ENCODE results near the gene SPATA25.
"Not testable (repeated sequence)": the region's sequence is repeated elsewhere in the genome, so short reads cannot be mapped to it uniquely, and the experiment has no call there.

The SPATA25 gene

DNA sequence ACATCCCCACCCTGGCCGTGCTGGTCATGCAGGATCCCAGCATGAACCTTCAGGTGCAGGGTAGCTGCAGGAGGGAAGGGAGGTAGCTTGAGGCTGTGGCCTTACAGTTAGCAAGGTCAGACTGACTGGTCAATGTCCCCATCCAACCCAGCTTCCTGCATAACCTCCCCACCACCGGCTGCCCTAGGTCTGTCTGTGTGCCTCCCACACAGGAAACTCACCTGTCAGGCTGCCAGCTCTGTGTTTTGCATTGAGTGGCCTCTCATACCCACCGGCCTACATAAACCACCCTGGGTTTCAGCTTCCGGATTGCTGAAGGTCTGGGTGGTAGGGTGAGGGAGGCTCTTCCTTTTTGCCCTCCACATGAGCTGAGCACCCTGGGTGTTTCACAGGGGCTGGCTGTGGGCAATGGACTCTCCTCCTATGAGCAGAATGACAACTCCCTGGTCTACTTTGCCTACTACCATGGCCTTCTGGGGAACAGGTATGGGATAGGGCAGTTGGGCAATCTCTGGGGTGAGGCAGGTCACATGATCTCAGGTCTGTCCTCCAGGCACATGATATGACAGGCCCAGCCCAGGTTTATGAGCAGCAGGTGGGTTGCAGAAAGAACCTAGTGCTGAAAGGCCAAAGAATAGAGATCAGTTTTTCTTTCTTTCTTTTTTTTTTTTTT is 5.5 kb upstream of the SPATA25 start:
- DNase-seq, result peak; percentile 51

DNA sequence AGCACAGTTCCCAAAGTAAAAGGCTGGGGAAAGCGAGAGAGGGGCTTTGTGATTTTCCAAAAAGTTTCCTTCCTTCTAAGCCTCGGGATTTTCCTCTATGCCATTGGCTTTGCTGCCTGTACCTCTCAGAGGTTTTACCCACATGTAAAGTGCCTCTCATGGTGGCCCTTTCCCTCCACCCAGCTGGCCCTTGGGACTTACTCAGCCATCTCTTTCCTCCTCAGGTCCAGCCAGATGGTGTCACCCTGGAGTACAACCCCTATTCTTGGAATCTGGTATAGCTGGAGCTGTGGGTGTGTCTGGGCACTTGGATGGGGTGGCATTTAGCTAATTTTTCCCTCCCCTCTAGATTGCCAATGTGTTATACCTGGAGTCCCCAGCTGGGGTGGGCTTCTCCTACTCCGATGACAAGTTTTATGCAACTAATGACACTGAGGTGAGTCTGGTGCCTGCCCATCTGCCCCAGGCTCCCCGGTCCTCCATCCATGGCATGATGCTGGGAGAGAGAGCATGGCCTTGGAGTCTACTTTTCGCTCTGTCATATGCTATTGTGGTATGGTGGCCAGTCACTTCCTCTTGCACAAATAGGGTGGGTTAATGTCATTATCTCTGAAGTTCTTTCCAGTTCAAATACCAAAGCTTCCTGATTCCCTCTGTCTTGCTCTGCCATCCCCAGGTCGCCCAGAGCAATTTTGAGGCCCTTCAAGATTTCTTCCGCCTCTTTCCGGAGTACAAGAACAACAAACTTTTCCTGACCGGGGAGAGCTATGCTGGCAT is 4.8 kb upstream of the SPATA25 start:
- no peak for DNase-seq

- DNase-seq, result peak; percentile 89
These were observed 3.9 kb upstream of the SPATA25 start, which contains the start of the genes CTSA and NEURL2 for GRCh38 chr20:45890985-45891983. Gene CTSA (plus strand): TSS chr20:45891335. CDS start chr20:45891569, 234 bp downstream. Gene NEURL2 (minus strand): TSS chr20:45891208. CDS start chr20:45890991, 217 bp downstream.

DNA sequence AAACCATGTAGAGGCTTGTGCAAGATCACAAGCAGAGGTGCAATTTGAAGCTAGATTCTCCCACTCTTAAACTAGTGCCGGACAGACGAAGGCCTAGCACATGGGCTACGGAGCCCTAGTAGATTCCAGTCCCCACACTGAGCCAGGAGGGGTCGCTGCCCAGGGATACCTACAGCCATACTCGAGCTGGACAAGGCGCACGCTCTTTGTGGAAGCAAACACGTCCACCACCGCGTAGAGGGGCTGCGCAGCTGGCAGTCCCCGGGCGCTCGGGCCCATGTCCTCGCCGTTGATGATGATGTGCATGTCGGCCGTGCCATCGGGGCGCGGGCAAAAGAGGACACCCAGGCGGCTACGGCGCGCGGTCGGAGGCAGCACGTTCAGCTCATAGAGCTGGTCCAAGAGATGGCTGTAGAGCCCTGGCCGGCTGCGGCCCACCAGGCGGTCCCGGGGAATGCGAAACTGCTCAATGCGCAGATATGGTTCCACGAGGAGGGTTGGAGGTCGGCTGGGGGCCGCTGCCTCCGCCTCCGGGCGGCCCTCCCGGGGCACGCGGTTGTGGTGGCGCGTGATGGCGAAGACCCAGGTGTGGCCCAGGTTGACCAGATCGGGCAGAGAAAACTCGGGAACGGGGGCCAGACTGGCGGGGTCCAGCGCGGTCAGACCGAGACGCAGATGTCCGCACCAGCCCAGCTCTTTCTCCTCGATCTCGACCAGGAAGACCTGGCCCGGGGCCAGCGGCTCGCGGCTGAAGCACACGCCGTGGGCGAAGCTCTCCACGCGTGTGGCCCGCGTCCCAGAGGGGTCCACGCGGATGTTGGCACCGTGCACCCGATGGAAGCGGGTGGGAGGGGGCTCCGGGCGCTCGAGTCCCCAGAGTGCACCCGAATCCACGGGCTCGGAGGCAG is 2.9 kb upstream of the SPATA25 start:
- DNase-seq, result peak; percentile 30

DNA sequence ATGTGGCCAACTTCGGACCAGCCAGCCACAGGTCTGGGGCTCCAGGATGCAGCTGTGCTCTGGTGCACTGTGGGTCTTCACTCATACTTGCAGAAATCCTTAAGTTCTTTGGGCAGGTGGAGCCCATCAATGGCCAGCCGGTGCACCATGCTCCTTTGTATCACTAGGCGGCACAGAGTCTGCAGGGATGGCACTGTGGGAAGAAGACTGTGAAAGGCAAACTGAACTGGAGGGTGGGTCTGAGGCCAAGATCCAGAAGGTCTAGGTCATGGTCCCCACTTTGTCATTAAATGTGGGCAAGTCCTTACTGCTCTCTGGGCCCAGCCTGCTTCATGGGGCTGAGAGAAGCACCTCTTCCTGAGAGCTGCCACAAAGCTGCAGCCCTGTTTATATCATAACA is 1.3 kb upstream of the SPATA25 start:
- DNase-seq, result no peak

- no peak for DNase-seq
These were observed 654 bp downstream of the SPATA25 start for GRCh38 chr20:45886590-45887345.

DNA sequence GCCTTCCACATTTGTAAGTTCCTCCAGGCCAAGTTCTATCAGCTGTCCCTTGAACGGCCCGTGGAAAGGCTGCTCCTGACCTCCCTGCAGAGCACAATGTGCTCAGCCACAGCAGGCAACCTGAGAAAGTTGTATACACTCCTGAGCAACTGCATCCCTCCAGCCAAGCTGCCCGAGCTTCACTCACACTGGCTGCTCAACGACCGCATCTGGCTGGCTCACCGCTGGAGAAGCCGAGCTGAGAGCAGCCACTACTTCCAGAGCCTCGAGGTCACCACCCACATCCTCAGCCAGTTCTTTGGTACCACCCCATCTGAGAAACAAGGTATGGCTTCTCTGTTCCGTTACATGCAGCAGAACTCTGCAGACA is 4.3 kb downstream of the SPATA25 start:
- no peak for DNase-seq

DNA sequence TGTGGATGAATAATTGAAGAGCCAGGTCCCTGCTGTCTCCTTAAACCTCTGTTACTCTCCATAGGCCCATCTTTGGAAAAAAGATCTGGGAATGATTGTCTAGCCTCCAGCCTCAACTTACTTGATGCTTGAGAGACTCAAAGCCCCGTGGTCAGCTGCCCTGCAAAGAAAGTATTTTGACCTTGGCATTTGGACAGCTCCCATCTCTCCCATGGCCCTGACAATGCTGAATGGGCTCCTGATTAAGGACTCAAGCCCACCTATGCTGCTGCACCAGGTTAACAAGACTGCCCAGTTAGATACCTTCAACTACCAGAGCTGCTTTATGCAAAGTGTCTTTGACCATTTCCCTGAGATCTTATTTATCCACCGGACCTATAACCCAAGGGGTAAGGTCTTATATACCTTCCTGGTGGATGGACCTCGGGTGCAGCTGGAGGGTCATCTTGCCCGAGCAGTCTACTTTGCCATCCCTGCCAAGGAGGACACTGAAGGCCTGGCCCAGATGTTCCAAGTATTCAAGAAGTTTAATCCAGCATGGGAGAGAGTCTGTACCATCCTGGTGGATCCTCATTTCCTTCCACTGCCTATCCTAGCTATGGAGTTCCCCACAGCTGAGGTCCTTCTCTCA is 4.8 kb downstream of the SPATA25 start:
- no peak for DNase-seq

- DNase-seq, result peak; percentile 99
These were observed 6.2 kb downstream of the SPATA25 start, which contains the start of gene ZSWIM1 for GRCh38 chr20:45880988-45881788. Gene ZSWIM1 (plus strand): TSS chr20:45881227. CDS start chr20:45882593, 1,366 bp downstream.

- DNase-seq, result no peak
These were observed 9.2 kb downstream of the SPATA25 start for GRCh38 chr20:45878076-45878761.

GRCh38 chr20:45874576-45874975 is 12.8 kb downstream of the SPATA25 start:
- no peak for DNase-seq

DNA sequence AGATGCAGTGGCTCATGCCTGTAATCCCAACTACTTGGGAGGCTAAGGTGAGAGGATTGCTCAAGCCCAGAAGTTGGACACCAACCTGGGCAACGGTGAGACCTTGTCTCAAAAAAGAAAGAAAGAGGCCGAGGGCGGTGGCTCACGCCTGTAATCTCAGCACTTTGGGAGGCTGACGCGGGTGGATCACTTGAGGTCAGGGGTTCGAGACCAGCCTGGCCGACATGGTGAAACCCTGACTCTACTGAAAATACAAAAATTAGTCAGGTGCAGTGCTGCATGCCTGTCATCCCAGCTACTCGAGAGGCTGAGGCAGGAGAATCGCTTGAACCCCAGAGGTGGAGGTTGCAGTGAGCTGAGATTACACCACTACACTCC is 13.3 kb downstream of the SPATA25 start:
- not testable (repeated sequence) for DNase-seq

DNA sequence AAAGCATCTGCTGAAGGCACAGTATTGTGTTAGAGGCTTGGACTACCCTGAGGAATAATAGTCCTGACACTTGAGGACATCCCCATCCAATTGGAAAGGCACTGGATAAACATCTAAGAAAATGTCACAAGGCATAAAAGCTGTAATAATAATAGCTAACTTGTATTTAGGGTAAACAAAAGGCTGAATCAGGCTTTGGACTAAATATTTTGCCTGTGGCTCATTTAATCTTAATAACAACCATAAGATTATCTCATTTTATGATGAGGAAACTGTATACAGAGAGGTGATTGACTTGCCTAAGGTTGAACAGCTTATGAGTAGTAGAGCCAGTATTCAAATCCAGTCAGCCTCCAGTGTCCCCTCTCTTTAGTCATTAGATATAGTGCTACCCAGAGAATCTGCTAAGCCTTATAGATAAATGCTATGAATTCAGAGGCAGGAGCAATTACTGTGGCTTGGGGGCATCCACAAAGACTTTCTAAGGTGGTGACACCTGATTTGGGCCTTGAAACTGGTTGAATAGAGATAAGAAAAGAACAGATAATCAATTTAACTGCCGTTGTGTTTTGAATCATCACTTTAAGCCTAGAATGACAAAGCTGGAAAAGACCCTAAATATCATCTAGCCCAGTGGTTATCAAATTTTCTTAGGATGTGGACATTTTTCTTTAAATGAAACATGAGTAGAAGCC is 13.9 kb downstream of the SPATA25 start:
- no peak for DNase-seq

DNA sequence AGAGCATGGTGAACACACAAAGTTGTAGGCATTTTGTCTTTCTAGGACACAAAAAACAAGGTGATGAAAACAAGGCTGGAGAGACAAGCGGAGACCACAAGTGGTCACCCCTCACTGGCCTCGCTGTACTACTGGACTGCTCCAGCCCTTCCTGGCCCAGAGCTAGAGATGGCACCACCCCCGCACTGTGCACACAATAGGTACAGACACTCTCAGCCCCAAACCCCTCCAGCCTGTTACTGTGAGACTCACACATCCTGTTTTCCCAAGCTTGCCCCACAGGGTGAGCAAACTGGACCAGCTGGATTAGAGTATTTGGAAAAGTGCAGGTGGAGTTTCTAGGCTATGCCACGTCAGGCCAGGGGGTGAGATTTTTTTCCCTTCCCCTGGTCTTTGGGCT is 14.8 kb downstream of the SPATA25 start:
- no peak for DNase-seq

DNA sequence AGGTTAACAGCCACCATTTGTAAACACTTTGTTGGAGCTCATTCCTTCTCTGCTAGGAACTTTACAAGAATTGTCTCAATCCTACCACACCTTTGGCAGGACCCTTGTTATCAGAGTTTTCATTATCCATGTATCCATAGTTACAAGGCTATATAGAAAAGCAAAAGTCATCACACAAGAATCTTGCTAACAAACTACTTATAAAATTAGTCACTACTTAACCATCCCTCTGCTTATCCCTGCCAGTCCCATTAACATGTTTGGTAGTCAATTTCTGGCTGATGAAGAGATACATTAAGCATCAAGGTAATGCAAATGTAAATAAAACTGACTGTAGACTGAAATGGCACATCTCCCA is 19.6 kb downstream of the SPATA25 start:
- DNase-seq, result no peak

DNA sequence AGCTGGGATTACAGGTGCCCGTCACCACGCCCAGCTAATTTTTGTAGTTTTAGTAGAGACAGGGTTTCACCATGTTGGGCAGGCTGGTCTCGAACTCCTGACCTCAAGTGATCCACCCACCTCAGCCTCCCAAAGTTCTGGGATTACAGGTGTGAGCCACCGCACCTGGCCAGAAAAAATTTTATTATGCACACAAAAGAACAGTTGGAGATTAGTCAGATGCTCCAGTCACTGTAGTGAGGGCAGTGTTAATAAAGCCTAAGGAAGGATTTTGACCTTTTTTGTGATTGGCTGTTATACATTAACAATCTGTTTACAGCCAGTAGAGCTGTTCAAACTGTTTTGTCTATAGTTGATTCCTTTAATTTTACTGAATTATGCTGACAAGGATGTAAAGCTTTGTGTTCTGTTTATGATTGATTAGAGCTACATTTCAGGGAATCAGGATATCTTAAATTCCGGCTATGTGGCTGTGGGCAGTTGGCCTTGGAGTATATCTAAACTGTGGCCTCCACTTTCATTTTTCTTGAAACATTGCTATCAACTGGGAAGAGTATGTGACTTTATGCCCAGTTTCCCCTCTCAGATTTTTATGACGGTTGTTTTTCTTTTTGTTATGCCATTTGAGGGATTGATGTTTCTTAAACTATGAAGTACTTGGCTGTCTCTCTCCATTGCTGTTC is 20.1 kb downstream of the SPATA25 start:
- DNase-seq, result no peak

- no peak for DNase-seq
These were observed 21.0 kb downstream of the SPATA25 start for GRCh38 chr20:45866454-45866853.
